CD4-positive, alpha-beta T cell treated with Interleukin-15 for 1 hour (primary cell): ENCODE data around the gene RHOXF2B.
"Not testable (repeated sequence)": the region's sequence is repeated elsewhere in the genome, so short reads cannot be mapped to it uniquely, and the experiment has no call there.

ENCODE experiments used
- DNase-seq: peaks from one replicate; pipeline ENCODE4 v3.0.0-alpha.2; 2020

Gene RHOXF2B

DNA sequence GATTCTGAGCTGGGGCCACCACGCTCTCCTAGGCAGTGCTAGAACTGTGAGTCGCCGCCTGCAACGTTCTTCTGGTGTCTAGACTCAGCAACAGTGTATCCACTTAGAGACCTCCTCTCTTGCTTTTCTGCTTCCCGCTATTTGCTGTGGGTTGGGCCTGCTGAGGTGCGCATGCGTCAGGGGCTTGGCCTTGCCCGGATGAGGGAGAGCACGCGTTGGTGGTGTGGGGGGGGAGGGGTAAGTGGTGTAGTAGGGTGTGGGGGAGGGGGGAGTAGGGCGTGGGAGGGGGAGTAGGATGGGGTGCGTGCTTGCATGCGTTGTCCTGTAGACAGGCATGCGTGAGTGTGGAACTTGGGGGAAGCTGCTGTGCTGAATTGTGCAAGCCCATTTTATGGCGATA is at the start of gene RHOXF2B:
TSS of gene RHOXF2B (minus strand) at position 101 of the 400 bp plus-strand sequence. CDS start 138 bp downstream, outside the sequence.
- not testable (repeated sequence) for DNase-seq

- no peak for DNase-seq
Observed at GRCh38 chrX:120125444-120125843, 48.0 kb upstream of the RHOXF2B start.

- DNase-seq = no peak
Observed at GRCh38 chrX:120120223-120120622, 42.7 kb upstream of the RHOXF2B start.

DNA sequence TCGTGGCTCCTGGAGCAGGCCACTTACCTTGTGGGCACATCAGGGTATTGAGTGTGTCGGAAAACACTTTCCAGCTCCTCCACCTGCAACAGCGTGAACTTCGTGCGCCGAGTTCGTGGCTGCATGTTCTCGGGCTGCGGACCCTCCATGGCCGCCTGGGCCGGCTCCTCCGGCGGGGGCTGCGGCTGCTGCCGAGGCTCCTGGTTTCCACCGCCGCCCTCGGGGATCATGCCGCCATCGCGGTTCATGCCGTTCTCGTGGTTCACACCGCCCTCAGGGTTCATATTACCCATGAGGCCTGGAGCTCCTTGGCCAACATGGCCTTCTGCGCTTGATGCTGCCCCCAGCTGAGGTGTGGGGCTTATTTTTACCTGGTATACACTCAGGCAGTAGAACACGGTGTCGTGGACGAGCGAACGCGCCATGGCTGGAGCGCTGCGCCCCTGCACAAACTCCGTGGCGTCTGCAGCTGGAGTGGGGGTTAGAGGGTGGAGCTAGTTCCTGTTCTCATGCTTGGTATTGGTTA is 38.0 kb upstream of the RHOXF2B start, which contains the start of gene RHOXF1:
TSS of gene RHOXF1 (minus strand) at position 476 of the 526 bp plus-strand sequence. CDS start at position 425, 51 bp downstream.
- no peak for DNase-seq

- DNase-seq = no peak
Observed at GRCh38 chrX:120111611-120112010, 34.1 kb upstream of the RHOXF2B start.

DNA sequence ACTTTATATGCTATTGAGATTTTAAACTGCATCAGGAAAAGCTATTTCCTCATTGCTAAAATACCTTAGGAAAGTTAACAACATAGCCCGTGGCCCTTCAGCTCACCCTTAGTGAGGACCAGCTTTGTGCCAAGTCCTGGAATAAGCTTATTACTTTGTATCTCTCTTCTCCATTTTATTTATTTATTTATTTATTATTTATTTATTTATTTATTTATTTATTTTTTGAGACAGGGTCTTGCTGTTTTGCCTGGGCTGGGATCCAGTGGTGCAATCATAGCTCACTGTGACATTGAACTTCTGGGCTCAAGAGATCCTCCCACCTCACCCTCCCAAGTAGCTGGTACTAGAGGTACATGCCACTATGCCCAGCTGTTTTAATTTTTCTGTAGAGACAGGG is 31.9 kb upstream of the RHOXF2B start:
- no peak for DNase-seq

DNA sequence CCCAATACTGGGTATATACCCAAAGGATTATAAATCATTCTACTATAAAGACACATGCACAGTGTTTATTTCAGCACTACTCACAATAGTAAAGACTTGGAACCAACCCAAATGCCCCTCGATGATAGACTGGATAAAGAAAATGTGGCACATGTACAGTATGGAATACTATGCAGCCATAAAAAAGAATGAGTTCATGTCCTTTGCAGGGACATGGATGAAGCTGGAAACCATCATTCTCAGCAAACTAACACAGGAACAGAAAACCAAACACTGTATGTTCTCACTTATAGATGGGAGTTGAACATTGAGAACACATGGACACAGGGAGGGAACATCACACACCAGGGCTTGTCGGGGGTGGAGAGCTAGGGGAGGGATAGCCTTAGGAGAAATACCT is 27.2 kb upstream of the RHOXF2B start:
- DNase-seq = not testable (repeated sequence)

GRCh38 chrX:120101057-120101456 is 23.6 kb upstream of the RHOXF2B start:
- not testable (repeated sequence) for DNase-seq

- no peak for DNase-seq
Observed at GRCh38 chrX:120090208-120090607, 12.7 kb upstream of the RHOXF2B start.

DNA sequence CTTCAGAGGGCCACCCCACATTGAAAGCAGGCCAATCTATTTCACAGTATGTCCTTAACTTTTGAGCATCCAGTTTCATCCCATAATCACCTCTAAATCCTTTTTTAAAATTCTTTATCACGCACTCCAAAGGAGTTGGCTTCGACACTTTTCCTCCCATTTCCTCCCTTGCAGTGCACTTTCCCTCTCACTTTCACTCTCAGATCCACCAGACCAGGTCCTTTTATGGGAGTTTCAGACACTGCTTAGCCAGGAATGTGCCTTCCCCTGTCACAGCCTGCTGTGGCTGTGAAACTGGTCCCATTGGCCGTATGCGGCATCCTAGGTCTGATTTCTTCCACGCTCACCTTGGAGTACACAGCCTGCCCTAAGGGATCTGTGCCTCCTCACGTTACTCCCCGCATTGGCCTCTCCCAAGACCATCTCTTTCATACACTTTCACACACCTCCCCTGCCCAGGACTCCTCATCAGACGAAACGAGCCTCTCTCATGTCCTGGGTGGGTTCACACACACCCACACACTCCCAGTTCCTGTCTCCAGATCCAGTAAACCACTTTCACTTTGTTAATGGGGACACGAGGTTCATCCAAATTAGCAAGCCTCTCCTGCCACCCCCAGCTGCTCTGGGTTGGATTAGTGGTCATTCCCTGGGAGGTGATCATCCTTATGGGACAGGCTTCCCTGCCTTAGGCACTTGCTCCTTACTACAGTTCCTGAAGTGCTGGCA is 10.0 kb upstream of the RHOXF2B start:
- no peak for DNase-seq

DNA sequence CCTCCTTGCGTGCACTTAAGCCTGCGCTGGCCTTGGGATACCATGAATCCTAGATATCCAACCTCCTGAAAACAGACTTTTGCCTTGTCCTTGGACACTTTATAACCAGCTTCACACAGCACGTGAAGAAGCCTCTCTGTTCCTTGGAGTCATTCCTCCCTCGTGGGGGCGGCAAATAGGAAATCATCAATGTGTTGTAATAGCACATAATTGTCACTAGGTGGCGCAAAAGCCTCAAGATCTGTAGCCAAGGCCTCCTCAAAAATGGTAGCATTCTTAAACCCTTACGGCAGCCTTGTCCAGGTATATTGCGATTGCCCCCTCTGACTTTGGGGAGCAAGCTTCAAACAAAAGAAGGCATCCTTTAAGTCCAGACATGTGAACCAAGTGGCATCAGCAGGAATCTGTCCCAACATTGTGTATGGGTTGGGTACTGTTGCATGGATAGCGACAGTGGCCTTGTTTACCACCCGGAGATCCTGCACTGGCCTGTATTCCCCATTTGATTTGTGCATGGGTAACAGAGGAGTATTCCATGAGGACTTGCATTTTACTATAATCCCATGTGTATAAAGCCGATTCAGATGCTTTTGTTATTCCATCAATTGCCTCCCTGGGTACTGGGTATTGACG is 8.2 kb upstream of the RHOXF2B start:
- DNase-seq = not testable (repeated sequence)

GRCh38 chrX:120066169-120066568 is 11.3 kb downstream of the RHOXF2B start:
- not testable (repeated sequence) for DNase-seq

DNA sequence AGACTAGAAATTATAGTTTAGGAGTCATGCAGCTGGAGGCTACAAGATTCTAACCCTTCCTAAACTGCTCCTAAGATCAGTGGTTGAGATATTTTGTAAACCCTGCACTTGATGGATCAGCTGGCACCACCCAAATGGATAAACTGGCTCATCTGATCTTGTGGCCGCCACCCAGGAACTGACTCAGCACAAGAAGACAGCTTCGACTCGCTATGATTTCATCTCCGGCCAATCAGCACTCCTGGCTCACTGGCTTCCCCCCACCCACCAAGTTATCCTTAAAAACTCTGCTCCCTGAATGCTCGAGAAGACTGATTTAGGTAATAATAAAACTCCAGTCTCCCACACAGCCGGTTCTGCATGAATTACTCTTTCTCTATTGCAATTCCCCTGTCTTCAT is 34.8 kb downstream of the RHOXF2B start:
- not testable (repeated sequence) for DNase-seq

- DNase-seq = not testable (repeated sequence)
Observed at GRCh38 chrX:120042247-120042646, 35.2 kb downstream of the RHOXF2B start.

- not testable (repeated sequence) for DNase-seq
Observed at GRCh38 chrX:120040176-120040575, 37.3 kb downstream of the RHOXF2B start.

DNA sequence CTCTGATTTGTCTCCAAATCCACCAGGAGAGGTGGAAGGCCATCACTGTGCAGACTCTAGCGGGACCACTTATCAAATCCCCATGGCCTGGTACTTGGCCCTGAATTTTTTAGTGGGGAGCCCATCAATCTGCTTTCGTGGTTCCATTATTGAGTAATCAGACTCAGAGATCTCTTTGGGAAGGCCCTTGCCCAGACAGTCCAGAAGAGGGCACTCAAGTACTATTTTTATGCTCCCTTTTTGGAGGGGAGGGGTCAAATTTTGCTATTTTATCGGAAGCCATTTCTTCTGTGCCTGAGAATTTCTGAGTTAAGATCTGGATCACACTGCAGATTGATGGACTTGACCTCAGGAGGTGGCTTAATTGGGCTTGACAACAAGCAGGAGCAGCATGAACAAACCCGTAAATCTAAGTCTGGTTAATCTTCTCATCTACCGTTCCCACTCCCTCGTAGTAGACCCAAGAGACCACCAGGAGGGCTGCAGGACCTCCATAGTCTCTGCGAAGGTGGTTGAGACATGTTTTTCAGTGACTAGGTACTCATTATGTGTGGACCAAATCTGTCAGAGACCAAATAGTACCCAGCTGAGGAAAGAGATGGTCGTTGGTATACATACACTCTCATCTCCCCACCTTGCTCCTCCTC is 38.3 kb downstream of the RHOXF2B start:
- not testable (repeated sequence) for DNase-seq

DNA sequence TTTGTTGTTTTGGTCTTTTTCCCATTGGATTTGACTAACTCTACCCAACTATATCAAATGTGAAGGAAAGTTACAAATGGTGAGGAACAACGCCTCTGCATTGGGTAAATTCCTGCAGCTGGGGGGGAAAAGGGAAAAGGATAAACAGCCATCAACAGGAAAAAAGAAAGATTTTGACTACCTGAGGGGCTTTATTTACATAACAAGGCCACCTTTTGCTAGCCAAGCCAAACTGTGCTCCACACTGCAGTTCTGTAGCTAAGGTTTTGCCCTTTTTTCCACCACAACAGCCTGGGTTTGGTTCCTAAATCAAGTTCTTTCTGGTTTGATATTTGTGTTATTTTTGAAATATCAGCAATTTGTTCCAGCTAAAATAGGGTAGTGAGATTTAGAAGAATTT is 40.8 kb downstream of the RHOXF2B start:
- no peak for DNase-seq

GRCh38 chrX:120035522-120036309 is 41.8 kb downstream of the RHOXF2B start:
- DNase-seq = peak; percentile 71

DNA sequence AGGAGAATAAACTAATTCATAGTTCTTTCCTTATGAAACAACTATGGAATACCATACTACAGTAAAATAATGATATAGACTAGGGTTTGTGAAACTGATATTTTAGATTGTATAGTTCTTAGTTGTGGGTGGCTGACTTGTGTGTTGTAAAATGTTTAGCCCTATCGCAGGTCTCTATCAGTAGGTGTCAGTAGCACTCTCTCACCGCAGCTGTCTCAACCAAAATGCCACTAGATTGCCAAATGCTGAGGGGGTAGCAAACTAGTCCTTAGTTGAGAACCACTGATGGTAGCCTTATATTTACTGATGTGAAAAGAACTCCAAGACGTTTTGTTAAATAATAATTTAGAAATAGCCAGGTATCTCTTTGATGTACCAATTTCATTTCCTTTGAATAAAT is 48.1 kb downstream of the RHOXF2B start:
- no peak for DNase-seq

GRCh38 chrX:120023259-120023658 is 54.2 kb downstream of the RHOXF2B start:
- DNase-seq = no peak

GRCh38 chrX:120022763-120023162 is 54.7 kb downstream of the RHOXF2B start:
- DNase-seq = no peak
